Lung (tissue), 12 donors: ENCODE data around the gene MRPL39. TPM values are rescaled to one million over a fixed set of nuclear protein-coding genes. Genes with fewer than 3 reads are reported as not detected.

Experiments used
- ATAC-seq: fragments of 200-7000 bp; cut with Tn5 transposase; one replicate; pipeline ENCODE4 v1.9.1; 2020; ENCODE audit warnings: moderate number of reproducible peaks; ENCODE audit not compliant: insufficient read depth, low FRiP score
- DNase-seq, 3 donors: peaks; one replicate each; pipeline ENCODE4 v3.0.0-alpha.2; 2013 to 2017
- H3K27ac ChIP-seq, 2 donors: one replicate each; pipeline ENCODE4 v1.5.1; 2013; ENCODE audit warnings: mild to moderate bottlenecking in 2 of 2, moderate library complexity in 2 of 2, control low read depth in 1 of 2, inconsistent platforms in 1 of 2, low read depth in 1 of 2, low read length in 1 of 2
- H3K27me3 ChIP-seq, 3 donors: one replicate each; pipeline ENCODE4 v1.5.1; 2013; ENCODE audit warnings: low read length in 2 of 3; ENCODE audit not compliant: control insufficient read depth in 3 of 3, insufficient read depth in 3 of 3
- H3K36me3 ChIP-seq, 4 donors: one replicate each; pipeline ENCODE4 v1.5.1; 2013; ENCODE audit warnings: low read length in 4 of 4, mild to moderate bottlenecking in 1 of 4, moderate library complexity in 1 of 4; ENCODE audit not compliant: control insufficient read depth in 4 of 4, insufficient read depth in 4 of 4
- H3K4me1 ChIP-seq, 5 donors: one replicate each; pipeline ENCODE4 v1.5.1; 2013; ENCODE audit warnings: low read length in 5 of 5, mild to moderate bottlenecking in 2 of 5, moderate library complexity in 1 of 5; ENCODE audit not compliant: control insufficient read depth in 5 of 5, insufficient read depth in 5 of 5
- H3K4me3 ChIP-seq: one replicate; pipeline ENCODE4 v1.5.1; 2013; ENCODE audit warnings: mild to moderate bottlenecking, control low read depth, moderate library complexity
- H3K9ac ChIP-seq, 2 donors: one replicate each; pipeline ENCODE4 v1.5.1; 2013; ENCODE audit warnings: low read length in 2 of 2, control low read depth in 1 of 2; ENCODE audit not compliant: insufficient read depth in 1 of 2
- H3K9me3 ChIP-seq, 4 donors: one replicate each; pipeline ENCODE4 v1.5.1; 2013; ENCODE audit warnings: low read length in 3 of 4, mild to moderate bottlenecking in 1 of 4, moderate library complexity in 1 of 4; ENCODE audit not compliant: control insufficient read depth in 4 of 4, insufficient read depth in 3 of 4
- CTCF ChIP-seq: IDR thresholded peaks from 2 replicates; pipeline ENCODE4 v1.5.1; 2012; ENCODE audit warnings: mild to moderate bottlenecking; ENCODE audit errors: control extremely low read depth, extremely low read depth
- WGBS, 2 donors: extraction: QIAGEN DNeasy Blood & Tissue Kit; methylation state at CpG; one replicate each; pipeline ENCODE4 v1.1.7; 2013; 5-methylcytosine and 5-hydroxymethylcytosine counted together
- polyA plus RNA-seq, 2 donors: library from polyadenylated mRNA; stranded (reverse); fragments of 200-250 nt; gene quantifications; one replicate each; pipeline ENCODE4 v1.2.1, GENCODE V29; 2013
- total RNA-seq, 2 donors: library from RNA; depleted of rRNA in 1 of 2; stranded (reverse); fragments of >200 nt in 1 of 2; gene quantifications; one replicate each; pipeline ENCODE4 v1.2.1, GENCODE V29; 2014 to 2021
- donor health status: control.
- donor health status: control.
- donor health status: Bipolar disorder and iron deficiency.
- donor health status: healthy.
- donor health status: DM: yes; HTN: yes; CAD: no.

MRPL39 gene
- total and polyA plus RNA-seq, 4 donors: 21.8 to 31.6 (median 29.5) TPM

- H3K27ac ChIP-seq: no peak overlapping the region
- no peak for TF ChIP-seq CTCF
- no peaks in the 10 kb centered on the region for H3K9me3 ChIP-seq
- no peaks in the 10 kb centered on the region for H3K27me3 ChIP-seq
- ATAC-seq: no peak
- no peak overlapping the region for H3K4me3 ChIP-seq
- no peak for DNase-seq
- peaks cover 0 to 13% (median 6%) of the 10 kb centered on the region in 4 donors for H3K36me3 ChIP-seq
- H3K4me1 ChIP-seq: peaks cover 0 to 3% (median 0%) of the 10 kb centered on the region in 5 donors
- H3K9ac ChIP-seq: no peak overlapping the region
- WGBS, 2 donors: 49 to 61% methylated on average over 6 of the region's 6 CpGs
Measured at GRCh38 chr21:25573409-25574206, 33.7 kb downstream of the MRPL39 start.

- Histone ChIP-seq H3K4me3 (no peak overlapping the region), H3K4me1 (peaks cover 0 to 8% (median 2%) of the 10 kb centered on the region in 5 donors), H3K36me3 (peaks cover 0 to 8% (median 2%) of the 10 kb centered on the region in 4 donors), H3K27ac (no peak overlapping the region), H3K27me3 (no peaks in the 10 kb centered on the region), H3K9ac (no peak overlapping the region), H3K9me3 (no peaks in the 10 kb centered on the region)
- ATAC-seq: no peak
- TF ChIP-seq CTCF: no peak
- WGBS, 2 donors: 37 to 65% methylated on average over 3 of the region's 3 CpGs
- no peak for DNase-seq
Measured at GRCh38 chr21:25572861-25573310, 34.4 kb downstream of the MRPL39 start.

GRCh38 chr21:25571726-25572121 lies 35.6 kb downstream of the MRPL39 start:
- Histone ChIP-seq H3K9ac (no peak overlapping the region), H3K27me3 (no peaks in the 10 kb centered on the region), H3K4me3 (no peak overlapping the region), H3K36me3 (peaks cover 0 to 7% (median 0%) of the 10 kb centered on the region in 4 donors), H3K27ac (no peak overlapping the region), H3K4me1 (peaks cover 0 to 12% (median 3%) of the 10 kb centered on the region in 5 donors), H3K9me3 (no peaks in the 10 kb centered on the region)
- no peak for TF ChIP-seq CTCF
- WGBS, 2 donors: 95 to 97% methylated on average over 1 of the region's 1 CpG
- ATAC-seq (no peak), DNase-seq (no peak)
